ENCODE measurements around the gene CASP8AP2. TPM values are rescaled to one million over a fixed set of nuclear protein-coding genes. Genes with fewer than 3 reads are reported as not detected.

The CASP8AP2 gene
- total and polyA plus RNA-seq, 3 donors from 2014 or later: 3.3 to 21.6 (median 18.3) TPM

- H3K36me3 ChIP-seq (ENCODE audit: low read depth, missing control alignments): no peaks in the 10 kb centered on the region
- no peak for DNase-seq
- intact Hi-C loops (cut with DNase I; ENCODE audit: low total_unique reads): no loop called here
- H3K4me1 ChIP-seq: no peaks in the 10 kb centered on the region
- no peak overlapping the region for H3K27ac ChIP-seq
- no peak for TF ChIP-seq CTCF (IDR thresholded peaks at IDR 0.05)
- no peak for TF ChIP-seq POLR2A (IDR thresholded peaks at IDR 0.05)
- H3K4me3 ChIP-seq: no peak overlapping the region
- H3K27me3 ChIP-seq: no peaks in the 10 kb centered on the region
- H3K9me3 ChIP-seq: no peaks in the 10 kb centered on the region
- 87 to 88% methylated on average over 3 of the region's 3 CpGs for WGBS, 2 donors
Observed at GRCh38 chr6:89874438-89874837, 44.8 kb downstream of the CASP8AP2 start.

DNA sequence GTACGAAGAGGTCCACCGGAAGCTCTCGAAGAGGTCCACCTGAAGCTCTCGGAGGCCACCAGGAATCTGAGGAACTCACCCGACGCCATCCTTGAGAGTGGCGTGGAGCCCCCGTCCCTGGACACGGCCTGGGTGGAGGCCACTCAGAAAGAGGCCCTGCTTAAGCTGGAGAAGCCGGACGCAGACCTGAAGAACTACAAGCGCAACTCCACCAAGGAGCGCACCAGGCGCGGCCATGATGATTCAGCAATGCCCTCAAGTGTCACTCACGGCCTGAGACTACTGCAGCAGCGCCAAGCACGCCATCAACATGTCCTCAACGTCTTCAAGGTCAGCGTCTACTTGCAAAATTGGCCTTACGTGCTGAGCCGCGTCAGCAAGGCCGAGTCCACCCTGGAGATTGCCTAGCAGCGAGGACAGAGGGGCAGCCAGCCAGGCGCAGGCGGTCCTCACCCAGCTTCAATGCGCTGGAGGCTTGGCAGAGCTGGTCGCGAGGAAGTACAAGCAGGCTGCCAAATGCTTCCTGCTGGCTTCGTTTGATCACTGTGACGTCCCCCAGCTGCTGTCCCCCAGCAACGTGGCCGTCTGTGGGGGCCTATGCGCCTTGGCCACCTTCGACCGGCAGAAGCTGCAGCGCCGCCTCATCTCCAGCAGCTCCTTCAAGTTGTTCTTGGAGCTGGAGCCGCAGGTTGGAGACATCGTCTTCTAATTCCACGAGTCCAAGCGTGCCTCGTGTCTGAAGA is 56.9 kb downstream of the CASP8AP2 start:
- Histone ChIP-seq H3K4me3 (no peak overlapping the region), H3K9me3 (no peaks in the 10 kb centered on the region), H3K27me3 (no peaks in the 10 kb centered on the region), H3K4me1 (no peaks in the 10 kb centered on the region), H3K36me3 (ENCODE audit: low read depth, missing control alignments) (no peaks in the 10 kb centered on the region), H3K27ac (no peak overlapping the region)
- TF ChIP-seq POLR2A (IDR thresholded peaks at IDR 0.05) (no peak), CTCF (IDR thresholded peaks at IDR 0.05) (no peak)
- WGBS, 2 donors: 63 to 76% methylated on average over 29 to 44 of the region's 44 CpGs
- intact Hi-C loops (cut with DNase I; ENCODE audit: low total_unique reads): no loop called here
- no peak for DNase-seq

DNA sequence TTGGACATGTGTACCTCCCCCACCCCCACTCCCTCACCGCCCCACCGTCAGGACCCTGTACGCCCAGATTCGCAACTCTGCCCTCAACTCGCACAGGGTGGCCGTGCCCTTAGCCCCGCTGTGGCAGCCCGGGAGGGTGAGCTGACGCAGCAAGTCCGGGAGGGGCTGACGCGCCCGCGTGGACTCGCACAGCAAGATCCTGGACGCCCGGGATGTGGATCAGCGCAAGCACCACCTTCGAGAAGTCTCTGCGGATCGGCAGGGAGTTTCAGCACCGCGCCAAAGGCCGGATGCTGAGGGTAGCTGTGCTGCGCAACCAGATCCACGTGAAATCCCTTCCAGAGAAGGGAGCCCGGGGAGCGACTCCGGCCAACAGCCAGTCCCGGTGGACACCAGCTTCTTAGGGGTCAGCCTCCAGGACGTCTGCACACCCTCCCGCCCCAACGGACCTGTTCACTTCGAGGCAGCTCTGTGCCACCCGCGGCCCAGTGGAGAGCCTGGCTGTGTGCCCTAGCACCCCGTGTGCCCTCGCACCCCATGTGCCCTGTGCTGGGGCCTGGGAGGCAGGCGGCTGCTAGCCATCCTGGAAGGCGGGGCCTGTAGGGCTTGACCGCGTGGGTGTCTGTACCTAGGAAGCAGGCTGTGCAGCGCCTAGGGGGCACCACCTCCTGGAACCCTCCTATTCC is 57.9 kb downstream of the CASP8AP2 start:
- Histone ChIP-seq H3K9me3 (no peaks in the 10 kb centered on the region), H3K27me3 (no peaks in the 10 kb centered on the region), H3K4me1 (no peaks in the 10 kb centered on the region), H3K4me3 (peak overlapping the region in 1 of 2 donors; percentile 12), H3K27ac (no peak overlapping the region), H3K36me3 (ENCODE audit: low read depth, missing control alignments) (no peaks in the 10 kb centered on the region)
- 13 to 24% methylated on average over 9 to 41 of the region's 43 CpGs for WGBS, 2 donors
- no peak for DNase-seq
- TF ChIP-seq CTCF (IDR thresholded peaks at IDR 0.05) (no peak), POLR2A (IDR thresholded peaks at IDR 0.05) (no peak)
- intact Hi-C loops (cut with DNase I; ENCODE audit: low total_unique reads): no loop called here

DNA sequence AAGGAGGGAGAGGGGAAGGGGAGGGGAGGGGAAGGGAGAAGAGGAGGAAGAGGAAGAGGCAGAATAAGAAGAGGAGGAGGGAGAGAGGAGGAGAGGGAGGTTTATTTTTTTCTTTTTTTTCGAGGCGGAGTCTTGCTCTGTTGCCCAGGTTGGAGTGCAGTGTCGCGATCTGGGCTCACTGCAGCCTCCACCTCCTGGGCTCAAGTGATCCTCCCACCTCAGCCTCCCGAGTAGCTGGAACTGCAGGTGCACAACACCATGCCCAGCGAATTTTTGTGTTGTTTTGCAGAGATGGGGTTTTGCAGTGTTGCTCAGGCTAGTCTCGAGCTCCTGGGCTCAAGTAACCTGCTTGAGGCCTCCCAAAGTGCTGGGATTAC is 58.4 kb downstream of the CASP8AP2 start:
- Histone ChIP-seq H3K4me1 (no peaks in the 10 kb centered on the region), H3K27ac (no peak overlapping the region), H3K27me3 (no peaks in the 10 kb centered on the region), H3K36me3 (ENCODE audit: low read depth, missing control alignments) (no peaks in the 10 kb centered on the region), H3K9me3 (no peaks in the 10 kb centered on the region), H3K4me3 (no peak overlapping the region)
- 53 to 61% methylated on average over 7 of the region's 7 CpGs for WGBS, 2 donors
- TF ChIP-seq CTCF (IDR thresholded peaks at IDR 0.05): no peak
- TF ChIP-seq POLR2A (IDR thresholded peaks at IDR 0.05): no peak
- intact Hi-C loops (cut with DNase I; ENCODE audit: low total_unique reads): no loop called here
- no peak for DNase-seq

All from testis (tissue), 3 donors.